Erythroblast (primary cell): Measurements from ENCODE around the gene OTUD5.

Experiments used
- GATA1 ChIP-seq: IDR thresholded peaks from 2 replicates; pipeline ENCODE4 v1.6.1; 2011; ENCODE audit warnings: low read depth, mild to moderate bottlenecking, control low read depth, low read length, moderate library complexity
- POLR2A ChIP-seq: IDR thresholded peaks from 2 replicates; pipeline ENCODE4 v1.6.1; 2011; ENCODE audit warnings: mild to moderate bottlenecking, low read length

DNA sequence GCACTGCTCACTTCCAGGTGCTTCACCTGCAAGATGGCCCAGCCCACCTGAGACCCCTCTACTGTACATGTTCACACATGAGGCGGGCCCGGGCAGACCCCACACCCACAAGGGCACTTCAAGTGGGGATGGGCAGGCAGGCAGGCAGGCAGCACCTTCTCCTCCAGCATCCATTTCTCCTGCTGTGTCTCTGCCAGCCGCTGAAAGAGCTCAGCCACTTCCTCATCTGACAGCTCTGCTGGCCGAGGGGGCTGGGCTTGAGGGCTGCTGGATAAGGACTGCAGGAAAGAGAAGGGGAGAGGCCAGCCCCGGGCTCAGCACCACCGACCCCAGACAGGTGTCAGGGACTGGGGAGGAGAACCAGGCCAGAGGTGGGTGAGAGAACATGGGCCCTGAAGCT is 18.7 kb upstream of the OTUD5 start:
- TF ChIP-seq POLR2A: no peak
- no peak for TF ChIP-seq GATA1
